Melanocyte of skin (primary cell): ENCODE data around the gene GPR32. TPM values are rescaled to one million over a fixed set of nuclear protein-coding genes. Genes with fewer than 3 reads are reported as not detected.

Experiments used
- small RNA-seq, 2 donors: library from RNA; depleted of rRNA; stranded (forward); fragments of <200 nt; gene quantifications; one replicate each; pipeline ENCODE3, GENCODE V24; 2012
- total RNA-seq, 2 donors: library from RNA; depleted of rRNA; stranded (reverse); fragments of >200 nt; gene quantifications; 2 replicates each; pipeline ENCODE4 v1.2.3, GENCODE V29; 2012

Gene GPR32, protein sequence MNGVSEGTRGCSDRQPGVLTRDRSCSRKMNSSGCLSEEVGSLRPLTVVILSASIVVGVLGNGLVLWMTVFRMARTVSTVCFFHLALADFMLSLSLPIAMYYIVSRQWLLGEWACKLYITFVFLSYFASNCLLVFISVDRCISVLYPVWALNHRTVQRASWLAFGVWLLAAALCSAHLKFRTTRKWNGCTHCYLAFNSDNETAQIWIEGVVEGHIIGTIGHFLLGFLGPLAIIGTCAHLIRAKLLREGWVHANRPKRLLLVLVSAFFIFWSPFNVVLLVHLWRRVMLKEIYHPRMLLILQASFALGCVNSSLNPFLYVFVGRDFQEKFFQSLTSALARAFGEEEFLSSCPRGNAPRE
- total RNA-seq: not detected

DNA sequence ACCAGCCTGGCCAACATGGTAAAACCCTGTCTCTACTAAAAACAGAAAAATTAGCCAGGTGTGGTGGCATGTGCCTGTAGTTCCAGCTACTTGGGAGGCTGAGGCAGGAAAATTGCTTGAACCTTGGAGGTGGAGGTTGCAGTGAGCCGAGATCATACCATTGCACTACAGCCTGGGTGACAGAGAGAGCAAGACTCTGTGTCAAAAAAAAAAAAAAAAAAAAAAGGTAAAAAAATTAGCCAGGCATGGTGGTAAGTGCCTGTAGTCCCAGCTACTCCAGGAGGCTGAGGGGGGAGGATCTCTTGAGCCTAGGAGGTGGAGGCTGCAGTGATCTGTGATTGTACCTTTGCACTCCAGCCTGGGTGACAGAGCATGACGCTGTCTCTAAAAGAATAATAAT, at the start of gene GPR32:
Gene GPR32 (plus strand): TSS at position 301 of the 400 bp plus-strand sequence. CDS start 137 bp downstream, outside the sequence.

DNA sequence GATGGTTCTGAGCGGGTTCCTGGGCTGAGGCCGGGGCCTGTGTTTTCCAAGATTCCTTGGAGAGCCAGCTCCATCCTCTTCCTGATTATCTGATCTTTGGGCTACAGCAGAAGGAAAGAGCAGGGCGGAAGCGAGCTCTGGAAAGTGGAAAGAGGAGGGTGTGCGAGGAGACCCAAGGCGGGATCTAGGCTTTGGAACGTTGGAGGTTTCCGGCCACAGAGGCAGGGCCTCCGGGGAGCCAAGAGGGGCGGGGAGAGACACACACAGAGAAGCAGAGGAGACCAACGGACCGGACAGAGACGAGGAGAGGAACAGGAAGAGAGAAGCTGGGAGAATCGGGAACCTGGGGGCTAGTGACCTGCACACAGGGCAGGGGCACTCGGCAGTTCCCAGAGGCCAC, 47.2 kb upstream of the GPR32 start, which contains the start of gene CLEC11A:
Gene CLEC11A (plus strand): TSS at position 296 of the 400 bp plus-strand sequence. CDS start 162 bp downstream, outside the sequence.

DNA sequence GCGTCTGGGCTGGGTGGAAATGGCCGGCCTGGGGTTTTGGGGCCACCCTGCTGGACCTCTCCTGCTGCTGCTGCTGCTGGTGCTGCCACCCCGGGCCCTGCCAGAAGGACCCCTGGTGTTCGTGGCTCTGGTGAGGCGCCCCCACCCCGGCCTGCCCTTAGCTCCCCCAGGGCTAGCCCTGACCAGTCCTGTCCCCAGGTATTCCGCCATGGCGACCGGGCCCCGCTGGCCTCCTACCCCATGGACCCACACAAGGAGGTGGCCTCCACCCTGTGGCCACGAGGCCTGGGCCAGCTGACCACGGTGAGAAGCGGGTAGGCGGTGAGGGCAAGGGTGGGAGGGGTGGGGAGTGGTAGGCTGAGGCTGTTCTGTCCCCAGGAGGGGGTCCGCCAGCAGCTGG, 20.1 kb downstream of the GPR32 start, which contains the start of gene ACP4:
Gene ACP4 (plus strand): TSS at position 20 of the 400 bp plus-strand sequence. CDS start 0 bp downstream, at position 20.

Small RNAs within 50 kb of the gene (small RNA-seq; reads per million reads assigned to genes)
- 74.9 to 76.1 reads per million in 2 donors for gene SNORD88A
- 0 reads per million in 2 donors for gene SNORD88B
- gene SNORD88C: 0 reads per million in 2 donors

Other genes with a start within 250 kb of the GPR32 start
- gene LRRC4B, start 202.0 kb upstream of the GPR32 start, total RNA-seq: under 1 TPM in 1 of 2 donors, not detected in 1; under 0.01 TPM
- not detected for gene SYT3, start 130.6 kb upstream of the GPR32 start, total RNA-seq
- not detected for gene C19orf81, start 121.0 kb upstream of the GPR32 start, total RNA-seq
- under 1 TPM in 1 of 2 donors, not detected in 1; 0.67 TPM for gene SHANK1, start 50.7 kb upstream of the GPR32 start, total RNA-seq
- gene CLEC11A, start 47.1 kb upstream of the GPR32 start, total RNA-seq: 10 to 100 TPM in 1 of 2 donors, 1 to 10 TPM in 1; 5.5 to 25.0 TPM
- gene ACP4, start 20.0 kb downstream of the GPR32 start, total RNA-seq: not detected
- under 1 TPM in 1 of 2 donors, not detected in 1; under 0.01 TPM for gene KLK1, start 53.3 kb downstream of the GPR32 start, total RNA-seq
- gene KLK15, start 63.1 kb downstream of the GPR32 start, total RNA-seq: not detected
- gene KLK3, start 84.5 kb downstream of the GPR32 start, total RNA-seq: not detected
- gene KLK2, start 103.0 kb downstream of the GPR32 start, total RNA-seq: not detected
- gene KLK4, start 140.9 kb downstream of the GPR32 start, total RNA-seq: not detected
- gene KLK5, start 182.6 kb downstream of the GPR32 start, total RNA-seq: not detected
- not detected for gene KLK6, start 199.1 kb downstream of the GPR32 start, total RNA-seq
- gene KLK7, start 213.5 kb downstream of the GPR32 start, total RNA-seq: not detected
- gene KLK8, start 231.1 kb downstream of the GPR32 start, total RNA-seq: not detected
- under 1 TPM in 1 of 2 donors, not detected in 1; 0.69 TPM for gene KLK10, start 249.2 kb downstream of the GPR32 start, total RNA-seq